Liver (tissue), 9 donors: ENCODE data around the gene RUSC1. TPM values are rescaled to one million over a fixed set of nuclear protein-coding genes. Genes with fewer than 3 reads are reported as not detected.

Experiments used
- DNase-seq: peaks from one replicate; pipeline ENCODE4 v3.0.0-alpha.2; 2017; ENCODE audit warnings: low spot score
- H3K27ac ChIP-seq, 2 donors: one replicate each; pipeline ENCODE4 v1.7.0; 2013; ENCODE audit warnings: inconsistent platforms in 2 of 2, low read length in 2 of 2, control low read depth in 1 of 2, low read depth in 1 of 2, mild to moderate bottlenecking in 1 of 2
- H3K27me3 ChIP-seq, 4 donors: one replicate each; pipeline versions ENCODE4 v1.6.1 to v1.7.0; 2013; ENCODE audit warnings: low read length in 3 of 4, inconsistent platforms in 1 of 4, mild to moderate bottlenecking in 1 of 4, moderate library complexity in 1 of 4; ENCODE audit not compliant: control insufficient read depth in 4 of 4, insufficient read depth in 4 of 4
- H3K36me3 ChIP-seq, 4 donors: one replicate each; pipeline versions ENCODE4 v1.6.1 to v1.7.0; 2013; ENCODE audit warnings: low read length in 3 of 4, mild to moderate bottlenecking in 3 of 4, low read depth in 1 of 4, moderate library complexity in 1 of 4; ENCODE audit not compliant: control insufficient read depth in 4 of 4, insufficient read depth in 3 of 4
- H3K4me1 ChIP-seq, 4 donors: one replicate each; pipeline versions ENCODE4 v1.6.1 to v1.7.0; 2013; ENCODE audit warnings: low read length in 3 of 4, mild to moderate bottlenecking in 3 of 4, moderate library complexity in 1 of 4; ENCODE audit not compliant: control insufficient read depth in 4 of 4, insufficient read depth in 4 of 4
- H3K4me3 ChIP-seq, 3 donors: one replicate each; pipeline versions ENCODE4 v1.6.1 to v1.7.0; 2013; ENCODE audit warnings: low read length in 3 of 3, control low read depth in 1 of 3, low read depth in 1 of 3, mild to moderate bottlenecking in 1 of 3
- H3K9ac ChIP-seq, 2 donors: one replicate each; pipeline ENCODE4 v1.7.0; 2013; ENCODE audit warnings: low read length in 2 of 2, mild to moderate bottlenecking in 2 of 2, moderate library complexity in 2 of 2, control low read depth in 1 of 2, low read depth in 1 of 2
- H3K9me3 ChIP-seq, 4 donors: one replicate each; pipeline versions ENCODE4 v1.6.1 to v1.7.0; 2013; ENCODE audit warnings: low read length in 3 of 4; ENCODE audit not compliant: control insufficient read depth in 4 of 4
- ATF3 ChIP-seq: IDR thresholded peaks from 2 replicates; pipeline ENCODE4 v1.6.1; 2016; ENCODE audit warnings: antibody characterized with exemption
- CTCF ChIP-seq: fragments of 150-350 bp; IDR thresholded peaks from 2 replicates; pipeline ENCODE4 v1.5.1; 2017; ENCODE audit warnings: improper control_type of control experiment, low read depth, low read length; ENCODE audit not compliant: missing input control
- EGR1 ChIP-seq, 2 donors: IDR thresholded peaks; 2 replicates each; pipeline ENCODE4 v1.6.1; 2016 to 2018; ENCODE audit warnings: antibody characterized with exemption in 2 of 2, low read depth in 2 of 2
- FOXA1 ChIP-seq: IDR thresholded peaks from 2 replicates; pipeline ENCODE4 v1.6.1; 2016; ENCODE audit warnings: antibody characterized with exemption
- FOXA2 ChIP-seq: IDR thresholded peaks from 2 replicates; pipeline ENCODE4 v1.6.1; 2016; ENCODE audit warnings: antibody characterized with exemption
- GABPA ChIP-seq, 2 donors: IDR thresholded peaks in 1 of 2; conservative IDR thresholded peaks in 1 of 2; 2 replicates each; pipeline ENCODE4 v1.6.1; 2016; ENCODE audit warnings: antibody characterized with exemption in 2 of 2, mild to moderate bottlenecking in 1 of 2, moderate library complexity in 1 of 2
- HNF4A ChIP-seq, 2 donors: conservative IDR thresholded peaks; 2 replicates each; pipeline ENCODE4 v1.6.1; 2016; ENCODE audit warnings: antibody characterized with exemption in 2 of 2, mild to moderate bottlenecking in 2 of 2
- HNF4G ChIP-seq: IDR thresholded peaks from 2 replicates; pipeline ENCODE4 v1.6.1; 2016; ENCODE audit warnings: antibody characterized with exemption
- JUND ChIP-seq, 2 donors: IDR thresholded peaks; 2 replicates each; pipeline ENCODE4 v1.6.1; 2016; ENCODE audit warnings: antibody characterized with exemption in 2 of 2
- RAD21 ChIP-seq, 2 donors: IDR thresholded peaks; 2 replicates each; pipeline ENCODE4 v1.6.1; 2016; ENCODE audit warnings: antibody characterized with exemption in 2 of 2, mild to moderate bottlenecking in 2 of 2
- REST ChIP-seq: IDR thresholded peaks from 2 replicates; pipeline ENCODE4 v1.6.1; 2016; ENCODE audit warnings: antibody characterized with exemption, mild to moderate bottlenecking
- RXRA ChIP-seq, 2 donors: IDR thresholded peaks; 2 replicates each; pipeline ENCODE4 v1.6.1; 2017 to 2018; ENCODE audit warnings: antibody characterized with exemption in 2 of 2, mild to moderate bottlenecking in 1 of 2
- SP1 ChIP-seq: IDR thresholded peaks from 2 replicates; pipeline ENCODE4 v1.6.1; 2018; ENCODE audit warnings: antibody characterized with exemption, mild to moderate bottlenecking
- TAF1 ChIP-seq: conservative IDR thresholded peaks from 2 replicates; pipeline ENCODE4 v1.6.1; 2016; ENCODE audit warnings: antibody characterized with exemption, mild to moderate bottlenecking
- YY1 ChIP-seq: IDR thresholded peaks from 2 replicates; pipeline ENCODE4 v1.6.1; 2016; ENCODE audit warnings: antibody characterized with exemption, mild to moderate bottlenecking
- WGBS: extraction: QIAGEN DNeasy Blood & Tissue Kit; methylation state at CpG from one replicate; pipeline ENCODE4 v1.1.7; 2013; 5-methylcytosine and 5-hydroxymethylcytosine counted together
- polyA plus RNA-seq, 2 donors: library from polyadenylated mRNA; stranded (reverse) in 1 of 2; unstranded in 1 of 2; fragments of 200-250 nt in 1 of 2; fragments of >200 nt in 1 of 2; fragmentation: Nextera tagmentation in 1 of 2; extraction: Ambion mirVana in 1 of 2; gene quantifications; one replicate each; pipeline versions ENCODE4 v1.2.1 to v1.2.3, GENCODE V29; 2013 to 2015
- total RNA-seq, 2 donors: library from RNA; depleted of rRNA; stranded (reverse); fragments of >200 nt; gene quantifications; one replicate each; pipeline ENCODE4 v1.2.3, GENCODE V29; 2014
- donor health status: healthy.
- donor health status: healthy.
- donor health status: healthy.
- donor health status: healthy.
- donor health status: healthy.

Gene RUSC1
- total and polyA plus RNA-seq, 4 donors, result 3.9 to 6.7 (median 5.7) TPM

GRCh38 chr1:155329980-155330598 is 9.4 kb downstream of the RUSC1 start:
- Histone ChIP-seq H3K9ac (no peak overlapping the region), H3K9me3 (no peaks in the 10 kb centered on the region), H3K27ac (no peak overlapping the region), H3K27me3 (no peaks in the 10 kb centered on the region), H3K4me3 (no peak overlapping the region), H3K36me3 (peaks cover 5 to 26% (median 14%) of the 10 kb centered on the region in 4 donors), H3K4me1 (peaks cover 0 to 10% (median 3%) of the 10 kb centered on the region in 4 donors)
- TF ChIP-seq JUND (IDR thresholded peaks at IDR 0.05), result no peak
- TF ChIP-seq EGR1 (IDR thresholded peaks at IDR 0.05; ENCODE audit: low read depth in 2 of 2), result no peak
- TF ChIP-seq RAD21 (IDR thresholded peaks at IDR 0.05), result no peak
- TF ChIP-seq HNF4A (conservative IDR thresholded peaks at IDR 0.05), result no peak
- TF ChIP-seq YY1, result no peak
- no peak for TF ChIP-seq ATF3
- no peak for TF ChIP-seq HNF4G
- DNase-seq, result no peak
- WGBS, result 95% methylated on average over 11 of the region's 11 CpGs

GRCh38 chr1:155334962-155335361 is 14.3 kb downstream of the RUSC1 start:
- H3K27ac ChIP-seq, result no peak overlapping the region
- H3K27me3 ChIP-seq, result no peaks in the 10 kb centered on the region
- H3K9me3 ChIP-seq, result no peaks in the 10 kb centered on the region
- no peak for DNase-seq
- no peak overlapping the region for H3K9ac ChIP-seq
- H3K4me1 ChIP-seq, result peaks cover 0 to 6% (median 2%) of the 10 kb centered on the region in 4 donors
- no peak overlapping the region for H3K4me3 ChIP-seq
- WGBS, result 76% methylated on average over 1 of the region's 1 CpG
- peaks cover 8 to 56% (median 43%) of the 10 kb centered on the region in 4 donors for H3K36me3 ChIP-seq
- TF ChIP-seq FOXA2 (no peak), RXRA (IDR thresholded peaks at IDR 0.05) (no peak), JUND (IDR thresholded peaks at IDR 0.05) (no peak), REST (no peak), GABPA (IDR thresholded peaks at IDR 0.05 in 1 of 2, conservative IDR thresholded peaks at IDR 0.05 in 1 of 2) (no peak), FOXA1 (no peak), SP1 (no peak), ATF3 (no peak), CTCF (no peak), HNF4G (no peak), TAF1 (no peak), RAD21 (IDR thresholded peaks at IDR 0.05) (no peak), YY1 (no peak), EGR1 (IDR thresholded peaks at IDR 0.05; ENCODE audit: low read depth in 2 of 2) (no peak), HNF4A (conservative IDR thresholded peaks at IDR 0.05) (no peak)
